ENCODE measurements around the gene EXOC4.

- TF ChIP-seq POLR2A (IDR thresholded peaks at IDR 0.05) (no peak), CTCF (IDR thresholded peaks at IDR 0.05 in 4 of 5, conservative IDR thresholded peaks at IDR 0.05 in 1 of 5) (no peak)
Measured at GRCh38 chr7:133591704-133592340, 338.9 kb downstream of the EXOC4 start.

Measured in gastrocnemius medialis (tissue), 4 donors.